Measurements from ENCODE around the gene RESP18.
"Not testable (repeated sequence)": the region's sequence is repeated elsewhere in the genome, so short reads cannot be mapped to it uniquely, and the experiment has no call there.

The RESP18 gene

DNA sequence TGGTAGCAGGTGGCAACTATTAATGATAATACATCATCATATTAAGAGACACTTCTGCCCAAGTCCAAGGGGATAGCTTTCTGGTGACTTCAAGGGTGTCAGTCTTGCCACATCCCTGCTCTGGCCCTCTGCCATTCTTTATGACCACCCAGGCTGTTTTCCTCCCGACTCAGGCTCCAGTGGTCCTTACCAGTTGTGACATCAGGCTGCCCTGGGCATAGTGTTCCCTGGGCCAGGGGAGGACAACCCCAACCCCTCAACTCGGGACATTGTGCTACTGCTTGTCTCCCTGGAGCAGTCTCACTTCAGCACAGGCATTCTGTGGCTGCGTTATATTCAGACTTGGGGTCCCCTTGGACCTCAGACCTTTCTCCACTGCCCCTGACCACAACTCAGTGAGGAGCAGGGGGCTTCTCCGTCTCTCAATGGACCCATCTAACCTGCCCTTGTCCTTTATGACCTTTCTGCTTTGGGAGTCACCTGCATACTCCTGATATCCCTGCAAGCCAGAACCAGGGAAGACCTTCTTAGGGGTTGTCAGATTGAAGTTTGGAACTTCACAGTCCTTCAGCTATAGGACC is 40.5 kb downstream of the RESP18 start:
- no peak for DNase-seq (ENCODE audit: low spot score)

DNA sequence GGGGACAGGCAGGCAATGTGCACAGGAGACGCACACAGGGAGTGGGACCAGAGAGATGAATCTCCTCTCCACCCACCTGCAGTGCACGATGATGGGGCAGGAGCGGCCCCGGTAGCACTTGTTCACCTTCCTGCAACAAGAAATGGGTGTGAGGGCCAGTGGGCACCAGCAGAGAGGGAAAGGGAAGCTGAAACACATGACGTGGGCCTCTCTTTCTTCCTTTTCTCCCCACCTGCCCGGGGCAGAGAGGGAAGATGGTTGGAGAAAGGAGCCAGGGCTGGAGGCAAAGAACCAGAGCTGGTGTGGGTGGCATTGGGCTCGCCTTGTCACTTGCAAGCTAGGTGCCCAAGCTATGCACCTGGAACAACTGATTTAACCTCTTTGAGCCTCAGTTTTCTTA is 41.1 kb downstream of the RESP18 start:
- no peak for DNase-seq (ENCODE audit: low spot score)

DNA sequence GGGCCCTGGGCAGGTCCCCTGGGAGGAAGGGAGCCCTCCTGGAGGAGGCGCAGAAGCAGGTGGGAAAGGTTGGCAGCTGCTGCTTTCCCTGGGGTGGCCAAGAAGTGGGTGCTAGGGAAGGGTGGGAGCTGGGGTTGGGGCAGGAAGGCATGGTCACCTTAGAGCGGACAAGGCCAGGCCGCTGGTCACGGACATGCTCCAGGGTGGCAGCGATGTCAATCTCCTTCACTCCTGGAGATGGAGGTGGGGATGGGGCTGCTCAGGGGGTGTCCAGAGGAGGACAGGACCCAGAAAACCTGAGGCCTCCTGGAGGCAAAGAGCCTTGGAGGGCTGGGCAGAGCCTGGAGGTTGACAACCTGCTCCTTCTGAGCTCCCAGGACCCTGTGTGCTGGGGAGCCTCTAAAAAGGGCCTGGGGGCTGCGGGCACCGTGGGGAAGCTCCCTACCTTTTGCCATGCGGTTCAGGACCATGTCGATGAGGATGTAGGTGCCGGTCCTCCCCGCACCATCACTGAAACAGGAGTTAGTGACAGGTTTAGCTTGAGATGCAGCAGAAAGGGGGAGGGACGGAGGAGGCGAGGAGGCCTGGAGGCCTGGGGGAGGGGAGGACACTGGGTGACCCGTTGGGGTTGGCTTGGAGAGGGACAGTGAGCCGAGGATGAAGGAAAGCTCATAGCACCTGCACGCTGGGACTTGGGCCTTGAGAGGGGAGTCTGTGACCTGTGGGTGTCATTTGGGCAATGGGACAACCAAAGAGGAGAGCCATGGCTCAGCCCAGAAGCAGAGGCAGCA is 42.0 kb downstream of the RESP18 start:
- no peak for DNase-seq (ENCODE audit: low spot score)

DNA sequence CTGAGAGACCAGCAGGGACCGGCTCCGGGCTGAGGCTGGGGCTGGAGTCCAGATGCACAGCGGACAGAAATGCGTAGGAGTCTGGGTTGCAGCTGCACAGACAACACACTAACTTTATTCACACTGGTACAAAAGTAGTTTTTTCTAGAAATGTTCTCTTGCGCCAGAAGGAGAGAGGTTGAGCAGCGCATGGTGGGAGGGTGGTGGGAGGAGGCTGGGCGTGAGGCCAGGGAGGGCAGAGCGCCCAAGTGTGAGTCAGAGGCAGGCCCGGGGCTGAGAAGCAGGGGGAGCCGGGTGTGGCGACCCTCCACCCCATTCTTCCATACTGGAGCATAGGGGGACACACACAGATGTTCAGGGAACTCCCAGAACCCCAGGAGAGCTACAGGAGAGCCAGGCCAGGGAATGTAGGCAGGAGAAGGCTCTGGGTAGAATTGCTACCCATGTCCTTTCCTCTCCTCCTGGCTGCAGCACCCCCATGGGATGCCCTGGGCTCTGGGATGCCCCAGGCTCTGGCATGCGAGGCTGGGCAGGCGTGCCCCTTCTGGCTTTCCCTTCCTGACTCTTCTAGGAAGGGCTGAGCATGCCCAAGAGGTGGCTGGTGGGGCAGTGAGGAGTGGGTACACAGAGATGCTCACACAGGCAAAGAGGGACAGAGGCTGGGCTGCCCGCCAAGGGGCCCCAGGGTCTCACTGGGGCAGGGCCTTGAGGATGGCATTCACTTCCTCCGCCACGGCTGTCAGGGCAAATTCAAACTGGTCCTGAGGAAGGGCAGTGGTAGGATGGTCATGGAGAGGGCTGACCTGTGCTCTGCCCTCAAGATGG is 42.8 kb downstream of the RESP18 start:
- peak; percentile 86 for DNase-seq (ENCODE audit: low spot score)

DNA sequence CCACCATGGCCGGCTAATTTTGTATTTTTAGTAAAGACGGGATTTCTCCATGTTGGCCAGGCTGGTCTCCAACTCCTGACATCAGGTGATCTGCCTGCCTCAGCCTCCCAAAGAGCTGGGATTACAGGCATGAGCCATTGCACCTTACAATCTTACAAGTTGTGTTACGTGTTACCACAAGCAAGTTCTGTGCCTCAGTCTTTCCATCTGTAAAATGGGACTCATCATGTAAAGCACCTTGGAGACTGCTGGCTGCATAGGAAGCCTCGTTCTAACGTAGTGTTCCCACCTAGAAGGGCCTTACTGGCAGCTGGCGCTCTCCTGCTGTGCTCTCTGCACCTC is 43.4 kb downstream of the RESP18 start:
- no peak for DNase-seq (ENCODE audit: low spot score)

DNA sequence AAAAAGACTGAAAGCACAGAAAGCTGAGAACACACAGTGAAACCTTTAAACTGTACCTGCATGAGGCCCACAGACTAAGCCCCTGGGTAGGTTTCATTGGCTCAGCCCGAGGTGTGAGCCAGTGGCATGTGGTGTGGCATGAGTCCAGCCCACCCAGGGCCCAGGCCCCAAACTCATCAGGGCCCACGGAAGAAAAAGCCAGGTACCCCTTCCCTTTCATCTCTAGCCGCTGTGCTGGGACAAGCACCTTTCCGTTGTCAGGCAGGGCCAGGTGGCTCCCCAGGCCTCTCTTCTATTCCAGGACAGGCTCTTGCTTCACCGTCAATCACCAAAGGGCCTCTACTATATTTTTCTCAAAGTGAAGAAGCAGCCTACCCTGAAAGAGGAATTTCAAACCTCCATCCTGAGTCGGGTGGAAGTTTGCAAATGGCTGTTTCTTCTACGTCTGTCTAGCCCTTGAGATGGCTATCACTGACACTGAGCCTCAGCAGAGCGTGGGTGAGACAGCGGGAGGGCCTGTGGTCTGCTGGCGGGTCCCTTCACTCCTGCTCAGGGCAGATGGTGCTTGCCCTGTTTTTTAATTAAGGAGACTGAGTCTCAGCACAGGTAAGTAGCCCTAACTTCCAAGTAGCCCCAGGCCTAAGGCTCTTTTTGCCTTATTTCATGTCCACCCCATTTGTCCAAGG is 44.8 kb downstream of the RESP18 start:
- DNase-seq (ENCODE audit: low spot score), result no peak

DNA sequence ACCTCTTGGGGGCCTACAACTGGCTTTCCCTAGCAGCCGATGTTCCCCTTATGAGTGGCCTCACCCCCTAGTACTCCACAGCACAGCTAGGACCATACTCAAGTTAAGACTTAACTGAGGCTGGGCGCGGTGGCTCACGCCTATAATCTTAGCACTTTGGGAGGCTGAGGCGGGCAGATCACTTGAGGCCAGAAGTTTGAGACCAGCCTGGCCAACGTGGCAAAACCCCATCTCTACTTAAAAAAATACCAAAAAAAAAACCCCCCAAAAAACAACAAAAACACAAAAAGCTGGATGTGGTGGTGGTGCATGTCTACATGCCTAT is 45.5 kb downstream of the RESP18 start:
- not testable (repeated sequence) for DNase-seq (ENCODE audit: low spot score)

DNA sequence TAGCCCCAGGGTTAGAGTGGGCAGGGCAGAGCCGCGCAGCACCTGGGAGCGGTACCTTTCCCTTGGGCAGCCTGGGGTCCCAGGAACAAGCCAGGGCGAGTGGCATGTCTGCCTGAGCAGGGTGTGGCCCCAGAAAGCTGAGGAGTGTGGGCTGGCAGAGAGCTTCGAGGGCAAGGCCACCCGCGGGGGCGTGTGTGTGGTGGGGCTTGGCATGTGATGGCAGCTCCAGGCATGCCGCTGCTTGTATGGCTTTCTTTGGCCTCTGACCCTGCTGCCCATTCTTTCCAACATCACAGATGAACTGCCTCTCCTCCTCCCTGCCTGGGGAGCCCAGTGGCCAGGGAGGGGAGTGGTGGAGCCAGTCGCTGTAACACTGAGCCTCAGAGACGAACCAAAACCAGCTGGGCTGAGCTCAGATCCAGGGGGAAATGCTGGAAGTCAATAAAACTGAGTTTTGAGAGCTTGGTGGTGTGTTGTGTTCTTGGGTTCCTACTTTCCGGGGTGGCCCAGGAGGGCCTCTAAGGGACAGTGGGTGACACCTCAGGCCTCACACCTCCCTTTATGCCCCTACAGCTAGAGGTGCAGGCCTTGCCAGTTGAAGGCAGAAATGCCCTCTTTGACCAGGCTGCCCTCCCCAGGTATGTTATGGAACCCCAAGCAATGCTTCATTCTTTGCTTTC is 46.0 kb downstream of the RESP18 start:
- DNase-seq (ENCODE audit: low spot score), result no peak

DNA sequence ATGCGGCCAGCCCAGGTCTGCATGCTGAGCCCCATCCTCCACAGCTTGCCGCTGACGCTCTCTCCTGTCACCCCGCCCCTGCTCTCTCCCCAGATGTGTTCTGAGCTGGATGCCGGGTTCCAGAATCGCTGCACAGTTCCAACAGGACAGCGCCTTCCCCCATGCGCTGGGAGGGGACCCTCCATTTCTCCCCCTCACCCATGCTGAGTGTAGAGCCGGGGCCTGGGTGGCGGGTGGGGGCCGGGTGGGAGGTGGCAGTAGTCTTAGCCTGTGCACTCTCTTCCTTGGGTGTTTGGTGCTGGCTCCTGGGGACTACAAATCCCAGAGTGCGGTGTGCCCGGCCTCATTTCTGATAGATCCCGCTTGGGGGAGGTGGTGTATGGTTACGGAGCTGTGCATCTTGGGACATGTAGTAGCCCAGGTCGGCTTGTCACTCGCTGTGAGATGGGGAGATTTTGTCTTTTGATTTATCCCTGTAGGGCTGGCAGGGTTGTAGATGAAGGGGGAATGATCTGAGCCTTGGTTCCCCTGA is 46.6 kb downstream of the RESP18 start:
- peak; percentile 78 for DNase-seq (ENCODE audit: low spot score)

DNA sequence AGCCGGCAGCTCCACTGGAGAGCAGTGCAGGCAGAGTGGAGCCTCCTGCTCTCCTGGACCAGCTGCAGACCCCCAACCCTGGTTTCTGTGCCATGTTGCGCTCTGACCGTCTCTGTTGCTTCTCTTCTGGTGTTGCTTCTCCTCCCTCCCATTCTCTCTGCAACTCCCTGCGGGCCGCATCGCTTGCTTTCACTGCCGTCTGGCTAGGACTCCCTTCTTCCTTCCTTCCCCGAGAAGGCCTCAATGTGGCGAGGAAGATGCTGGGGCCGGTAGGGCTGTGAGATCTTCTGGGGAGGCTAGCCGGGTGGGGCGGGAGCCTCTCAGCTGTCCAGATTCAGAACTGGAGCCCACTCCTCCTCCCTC is 47.2 kb downstream of the RESP18 start:
- no peak for DNase-seq (ENCODE audit: low spot score)

DNA sequence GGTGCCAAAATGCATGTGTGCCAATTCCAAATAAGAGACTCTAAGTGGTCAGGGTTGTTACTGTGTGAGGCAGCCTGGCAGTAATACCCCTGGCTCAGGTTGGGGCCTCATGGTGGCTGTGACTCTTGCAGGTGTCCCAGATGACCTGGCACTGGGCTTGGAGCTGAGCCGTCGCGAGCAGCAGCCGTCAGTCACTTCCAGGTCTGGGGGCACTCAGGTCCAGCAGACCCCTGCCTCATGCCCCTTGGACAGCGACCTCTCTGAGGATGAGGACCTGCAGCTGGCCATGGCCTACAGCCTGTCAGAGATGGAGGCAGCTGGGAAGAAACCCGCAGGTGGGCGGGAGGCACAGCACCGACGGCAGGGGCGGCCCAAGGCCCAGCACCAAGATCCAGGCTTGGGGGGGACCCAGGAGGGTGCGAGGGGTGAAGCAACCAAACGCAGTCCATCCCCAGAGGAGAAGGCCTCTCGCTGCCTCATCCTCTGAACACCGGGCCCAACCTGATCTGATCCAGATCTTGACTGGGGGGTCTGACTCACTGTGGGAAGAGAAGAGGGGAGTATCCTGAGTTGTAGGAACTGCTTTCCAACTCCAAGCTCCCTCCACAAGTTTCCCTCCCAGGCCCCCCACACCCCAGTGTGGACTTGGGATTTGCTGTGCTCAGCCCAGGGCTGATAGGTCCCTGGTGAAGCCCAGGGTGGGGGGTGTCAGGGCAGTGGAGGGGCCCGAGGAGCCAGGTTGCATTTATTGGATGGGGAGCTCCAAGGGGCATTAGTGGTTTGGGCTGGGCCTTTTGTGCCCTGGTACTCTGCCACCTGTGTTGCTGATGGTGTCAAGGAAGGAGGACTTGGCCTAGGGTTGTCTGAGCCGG is 47.8 kb downstream of the RESP18 start:
- DNase-seq (ENCODE audit: low spot score), result no peak

DNA sequence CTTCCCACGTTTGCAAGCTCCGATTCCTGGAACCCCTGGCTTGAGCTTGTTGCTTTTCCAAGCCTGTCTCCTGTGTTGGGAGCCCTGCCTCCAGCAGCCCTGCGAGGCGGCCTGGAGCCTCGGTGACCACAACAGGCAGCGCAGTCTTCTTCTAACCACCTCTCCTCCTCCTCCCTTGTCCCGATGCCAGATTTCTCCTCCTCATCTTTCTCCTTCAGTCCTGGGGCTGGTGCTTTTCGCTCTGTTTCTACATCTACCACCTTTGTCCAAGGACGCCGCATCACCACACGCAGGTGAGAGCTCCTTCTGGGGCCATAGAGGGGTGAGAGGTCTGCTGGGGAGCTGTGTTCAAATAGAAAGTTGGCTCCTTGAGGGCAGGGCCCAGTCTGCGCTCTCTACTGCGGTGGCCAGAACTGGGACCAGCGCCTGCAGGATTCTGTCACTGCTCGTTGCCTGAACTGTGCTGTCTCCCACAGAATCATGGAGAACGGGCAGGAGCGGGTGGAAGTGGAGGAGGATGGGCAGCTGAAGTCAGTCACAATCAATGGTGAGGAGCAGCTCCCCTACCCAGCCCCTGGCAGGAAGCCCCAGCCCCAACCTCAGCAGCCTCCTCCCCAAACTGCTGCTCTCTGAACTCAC is 49.5 kb downstream of the RESP18 start:
- no peak for DNase-seq (ENCODE audit: low spot score)

DNA sequence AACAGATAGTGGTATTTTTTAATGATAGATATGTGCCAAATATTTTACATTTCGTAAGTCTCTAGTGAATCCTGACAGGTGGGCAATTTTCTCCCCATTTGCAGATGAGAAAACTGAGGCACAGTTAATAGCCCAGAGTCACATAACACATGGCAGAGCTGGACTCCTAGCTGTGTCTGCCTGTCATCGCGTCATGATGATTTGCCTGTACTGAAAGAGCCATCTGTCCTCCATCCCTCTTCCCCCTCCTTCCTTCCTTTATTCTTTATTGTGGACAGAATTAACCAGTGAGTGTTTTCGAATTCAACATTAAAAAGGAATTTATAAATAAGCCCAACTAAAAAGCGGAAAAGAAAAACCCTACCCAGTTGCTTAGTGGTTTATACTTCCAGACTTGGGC is 50.2 kb downstream of the RESP18 start:
- DNase-seq (ENCODE audit: low spot score), result peak; percentile 85

DNA sequence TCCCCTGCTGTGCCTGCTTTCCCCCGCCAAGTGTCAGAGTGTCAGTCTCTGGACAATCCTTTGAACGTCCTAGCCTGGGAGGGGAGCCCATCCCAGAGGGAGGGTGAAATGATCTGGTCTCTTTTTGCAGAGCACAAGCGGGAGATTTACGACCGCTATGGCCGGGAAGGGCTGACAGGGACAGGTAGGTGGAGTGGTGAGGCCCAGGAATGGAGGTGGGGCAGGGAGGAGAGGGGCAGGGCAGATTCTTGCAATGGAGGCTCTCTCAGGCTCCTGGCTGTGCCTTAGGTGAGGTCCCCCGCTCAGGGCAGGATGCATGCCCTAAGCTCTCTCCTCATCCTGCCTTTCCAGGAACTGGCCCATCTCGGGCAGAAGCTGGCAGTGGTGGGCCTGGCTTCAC is 51.0 kb downstream of the RESP18 start:
- no peak for DNase-seq (ENCODE audit: low spot score)

DNA sequence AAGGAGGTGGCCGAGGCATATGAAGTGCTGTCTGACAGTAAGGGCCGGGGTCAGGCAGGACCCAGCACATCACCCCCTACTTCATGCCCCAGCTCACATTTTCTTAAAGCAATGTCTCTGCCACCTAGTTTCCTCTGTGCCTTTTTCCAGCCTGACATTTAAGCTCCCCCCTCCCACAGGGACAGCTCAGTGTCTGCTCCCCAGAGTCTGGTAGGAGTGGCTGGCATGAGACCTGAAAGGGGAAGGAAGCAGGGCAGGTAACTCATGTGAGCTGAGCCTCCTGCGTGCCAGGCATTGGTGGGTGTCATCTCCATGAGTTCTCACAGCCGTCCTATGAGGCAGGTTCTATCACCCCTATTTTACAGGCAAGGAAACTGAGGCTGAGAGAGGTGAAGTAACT is 51.9 kb downstream of the RESP18 start:
- no peak for DNase-seq (ENCODE audit: low spot score)

DNA sequence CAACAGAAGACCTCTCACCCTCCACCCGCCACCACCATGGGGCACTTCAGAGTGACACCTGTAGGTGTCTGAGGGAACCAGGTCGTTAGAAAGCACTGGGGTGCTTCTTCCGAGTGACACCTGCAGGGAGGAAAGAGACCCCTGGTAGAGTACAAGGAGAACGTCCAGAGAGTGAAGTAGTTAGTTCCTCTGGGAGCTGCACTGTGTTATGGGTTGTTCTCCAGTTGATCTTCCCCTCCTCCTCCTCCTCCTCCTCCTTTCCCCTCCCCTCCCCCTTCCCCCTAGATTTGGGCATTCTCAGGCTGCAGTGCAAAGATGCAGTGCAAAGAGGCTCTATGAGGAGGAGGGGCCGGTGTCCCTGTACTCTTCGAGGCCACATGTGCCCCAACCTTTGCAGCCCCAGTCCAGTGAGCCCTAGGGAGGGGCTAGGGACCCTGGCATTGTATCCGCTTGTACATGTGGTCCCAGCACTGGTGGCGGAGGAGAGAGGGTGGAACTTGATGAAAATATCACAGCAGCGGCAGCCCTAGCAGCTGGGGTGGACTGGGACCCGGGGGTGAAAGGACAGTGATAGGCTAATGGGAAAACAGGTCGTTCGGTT is 52.5 kb downstream of the RESP18 start:
- no peak for DNase-seq (ENCODE audit: low spot score)

DNA sequence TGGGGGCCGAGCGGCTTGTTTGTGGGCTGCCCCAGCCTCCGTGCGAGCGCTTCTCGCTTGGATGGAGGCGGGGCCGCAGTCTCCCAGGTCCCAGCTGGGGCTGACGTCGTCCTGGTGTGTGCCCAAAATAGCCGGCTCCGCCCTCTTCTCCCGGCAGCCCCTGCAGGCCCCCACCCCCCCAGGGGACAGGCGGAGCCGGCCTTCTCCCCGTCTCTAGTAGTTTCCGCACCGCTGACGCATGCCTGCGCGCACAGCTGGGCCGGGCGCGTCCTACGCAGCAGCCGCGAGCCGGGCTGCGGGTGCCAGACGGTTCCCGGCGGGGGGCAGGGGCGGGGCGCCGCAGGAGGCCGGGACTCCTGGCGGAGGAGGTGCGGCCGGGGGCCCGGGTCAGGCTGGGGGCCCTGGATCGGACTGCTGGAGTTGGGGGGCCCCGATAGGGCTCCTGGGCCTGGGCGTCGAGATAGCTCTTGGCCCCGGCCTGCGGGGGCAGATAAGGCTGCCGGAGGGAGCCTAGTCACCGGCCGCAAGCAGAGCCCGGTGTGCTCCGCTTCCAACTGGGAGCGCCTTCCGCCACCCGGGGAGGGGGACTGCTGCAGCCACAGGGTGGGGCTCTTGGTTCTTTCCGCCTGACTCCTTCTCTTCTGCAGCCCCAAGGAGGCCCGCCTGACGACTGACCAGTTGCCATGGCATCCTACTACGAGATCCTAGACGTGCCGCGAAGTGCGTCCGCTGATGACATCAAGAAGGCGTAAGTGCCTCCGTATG is 53.2 kb downstream of the RESP18 start, which contains the start of gene DNAJB2:
Gene DNAJB2, plus strand, starts transcription at position 216 of the 765 bp plus-strand sequence. Its CDS starts 468 bp downstream, at position 684.
- peak; percentile 98 for DNase-seq (ENCODE audit: low spot score)

DNA sequence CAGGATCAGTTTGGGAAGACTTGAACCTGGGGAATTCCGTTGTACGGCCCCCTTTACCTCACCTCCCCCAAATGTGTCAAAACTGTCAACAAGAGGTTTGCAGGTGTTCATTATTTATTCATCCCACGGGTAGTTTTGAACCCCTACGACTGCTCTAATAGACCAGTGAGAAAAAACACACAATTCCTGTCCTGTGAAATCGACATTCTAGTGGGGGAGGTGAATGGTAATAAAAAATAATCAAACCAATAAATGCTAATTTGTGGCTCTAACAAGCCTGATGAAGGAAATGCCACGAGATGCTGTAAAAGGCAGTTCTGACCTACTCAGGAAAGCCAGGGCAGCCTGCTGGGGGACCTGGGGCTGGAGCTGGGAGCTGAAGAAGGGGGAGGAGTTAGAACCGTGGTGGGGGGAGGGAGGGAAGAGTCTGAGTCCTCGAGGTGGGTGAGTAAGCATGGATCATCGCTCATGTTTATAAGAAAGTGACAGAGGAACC is 53.8 kb downstream of the RESP18 start:
- DNase-seq (ENCODE audit: low spot score), result no peak
